GM12864 (cell line): ENCODE results near the gene RIMBP2.

ENCODE experiments used
- DNase-seq: peaks from one replicate; pipeline ENCODE4 v3.0.0-alpha.2; 2011; ENCODE audit warnings: low read depth
- H3K4me3 ChIP-seq: 2 replicates; pipeline ENCODE4 v1.5.1; 2011; ENCODE audit warnings: mild to moderate bottlenecking, low read depth, low read length, control low read depth
- CTCF ChIP-seq: IDR thresholded peaks from 2 replicates; pipeline ENCODE4 v1.5.1; 2011; ENCODE audit warnings: low read depth, mild to moderate bottlenecking, moderate library complexity, low read length, control low read depth, inconsistent platforms; ENCODE audit errors: missing control alignments

Gene RIMBP2

GRCh38 chr12:130568501-130568900, 147.6 kb downstream of the RIMBP2 start:
- H3K4me3 ChIP-seq: no peak overlapping the region
- no peak for TF ChIP-seq CTCF
- DNase-seq: no peak

GRCh38 chr12:130568041-130568440, 148.1 kb downstream of the RIMBP2 start:
- H3K4me3 ChIP-seq: no peak overlapping the region
- no peak for DNase-seq
- TF ChIP-seq CTCF: no peak

GRCh38 chr12:130566446-130567155, 149.5 kb downstream of the RIMBP2 start:
- no peak for DNase-seq
- H3K4me3 ChIP-seq: no peak overlapping the region
- TF ChIP-seq CTCF: no peak

GRCh38 chr12:130565189-130565588, 150.9 kb downstream of the RIMBP2 start:
- no peak for DNase-seq
- no peak for TF ChIP-seq CTCF
- H3K4me3 ChIP-seq: no peak overlapping the region

GRCh38 chr12:130563323-130563722, 152.8 kb downstream of the RIMBP2 start:
- no peak for DNase-seq
- H3K4me3 ChIP-seq: no peak overlapping the region
- no peak for TF ChIP-seq CTCF

GRCh38 chr12:130562716-130563115, 153.4 kb downstream of the RIMBP2 start:
- no peak for TF ChIP-seq CTCF

GRCh38 chr12:130560321-130560720, 155.8 kb downstream of the RIMBP2 start:
- no peak overlapping the region for H3K4me3 ChIP-seq
- no peak for TF ChIP-seq CTCF
- no peak for DNase-seq

More at GRCh38 chr12:130562716-130563115, 153.4 kb downstream of the RIMBP2 start:
- DNase-seq: no peak
- no peak overlapping the region for H3K4me3 ChIP-seq
